Epidermal melanocyte (primary cell): ENCODE results near the gene EID2B.

Experiments
- DNase-seq: peaks from one replicate; pipeline ENCODE4 v3.0.0; 2011; ENCODE audit warnings: low spot score; ENCODE audit not compliant: insufficient read length

Gene EID2B, protein sequence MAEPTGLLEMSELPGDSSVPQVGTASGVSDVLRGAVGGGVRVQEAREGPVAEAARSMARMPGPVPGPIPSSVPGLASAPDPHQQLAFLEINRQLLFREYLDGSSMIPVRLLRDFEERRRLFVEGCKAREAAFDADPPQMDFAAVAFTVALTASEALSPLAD

DNA sequence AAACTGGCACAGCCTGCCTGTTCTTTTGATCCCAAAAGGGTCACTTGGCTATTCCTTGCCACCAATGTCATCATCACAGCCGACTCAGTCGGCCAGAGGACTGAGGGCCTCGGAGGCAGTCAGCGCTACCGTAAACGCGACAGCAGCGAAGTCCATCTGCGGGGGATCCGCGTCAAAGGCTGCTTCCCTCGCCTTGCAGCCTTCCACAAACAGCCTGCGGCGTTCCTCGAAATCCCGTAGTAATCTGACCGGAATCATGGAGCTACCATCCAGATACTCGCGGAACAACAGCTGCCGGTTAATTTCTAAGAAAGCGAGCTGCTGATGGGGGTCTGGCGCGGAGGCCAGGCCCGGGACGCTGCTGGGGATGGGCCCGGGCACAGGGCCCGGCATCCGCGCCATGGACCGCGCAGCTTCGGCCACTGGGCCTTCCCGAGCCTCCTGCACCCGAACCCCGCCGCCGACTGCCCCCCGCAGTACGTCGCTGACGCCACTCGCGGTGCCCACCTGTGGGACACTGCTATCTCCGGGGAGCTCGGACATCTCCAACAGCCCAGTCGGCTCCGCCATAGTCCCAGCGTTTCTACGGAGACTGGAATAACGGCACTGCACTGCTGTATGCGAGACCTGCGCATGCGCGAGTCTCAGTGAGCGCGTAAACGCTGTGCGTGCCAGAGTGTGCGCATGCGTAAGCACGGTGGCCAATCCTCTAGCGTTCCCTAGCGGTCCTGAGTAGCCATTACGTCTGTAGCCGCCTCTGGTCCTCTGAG lies at the start of gene EID2B:
TSS of gene EID2B (minus strand) at position 620 of the 770 bp plus-strand sequence. CDS start at position 570, 50 bp downstream.
- DNase-seq, result peak; percentile 95

DNA sequence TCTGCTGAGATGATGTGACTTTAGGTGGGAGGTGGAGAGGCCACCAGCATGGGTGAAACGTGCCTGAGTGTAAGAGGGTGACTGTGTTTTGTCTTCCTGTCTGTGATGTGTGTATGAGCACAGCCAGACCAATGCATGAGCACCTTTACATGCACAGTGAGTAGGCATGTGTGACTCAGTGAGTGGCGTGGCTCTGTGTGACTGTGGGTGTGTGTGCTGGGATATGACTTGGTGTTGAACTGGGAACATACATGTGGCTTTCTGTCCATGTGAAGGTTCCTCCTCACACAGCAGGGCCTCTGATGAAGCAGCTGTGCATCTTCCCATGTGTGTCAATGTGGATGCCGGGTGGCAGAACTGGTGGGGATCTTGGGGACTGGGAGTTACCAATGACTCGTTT lies 49.8 kb upstream of the EID2B start:
- no peak for DNase-seq

GRCh38 chr19:39568604-39569003 lies 36.0 kb upstream of the EID2B start:
- no peak for DNase-seq

DNA sequence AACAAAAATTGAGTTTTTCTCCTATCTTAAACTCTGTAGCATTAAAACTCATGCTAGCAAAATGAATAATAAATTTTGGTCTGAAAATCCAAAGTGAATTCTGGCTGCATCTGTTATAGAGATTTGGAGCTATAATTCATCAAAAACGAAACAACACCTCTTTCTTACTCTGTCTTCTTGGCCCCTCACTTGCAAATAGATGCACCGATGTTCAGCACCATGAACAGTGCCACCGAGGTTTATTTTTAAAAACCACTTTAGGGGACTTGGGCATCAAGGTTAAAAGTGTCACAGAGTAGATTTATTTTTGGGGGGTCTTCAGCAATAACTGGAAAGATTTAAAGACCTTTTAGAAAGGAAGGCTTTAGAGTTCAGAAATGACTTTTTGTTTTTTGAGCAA lies 33.4 kb upstream of the EID2B start:
- no peak for DNase-seq

DNA sequence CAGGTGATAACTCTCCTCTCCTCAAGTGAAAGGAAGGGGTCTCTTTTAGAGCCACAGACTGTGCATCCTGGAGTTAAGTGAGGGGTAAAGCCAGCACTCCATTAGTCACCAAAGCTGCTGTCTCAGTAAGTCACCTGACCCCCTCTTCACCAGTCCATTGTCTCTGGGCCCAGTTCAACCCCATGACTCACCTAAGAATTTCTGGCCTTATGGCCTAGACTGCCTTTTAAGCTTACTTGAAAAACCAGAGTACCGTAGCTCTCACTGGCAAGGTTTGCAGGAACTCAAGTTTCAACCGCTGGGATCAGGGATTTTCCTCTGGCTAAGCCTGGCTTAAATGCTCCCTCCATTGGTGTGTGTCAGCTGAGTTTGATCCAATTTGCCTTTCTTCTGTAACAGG lies 30.8 kb upstream of the EID2B start:
- DNase-seq, result no peak

DNA sequence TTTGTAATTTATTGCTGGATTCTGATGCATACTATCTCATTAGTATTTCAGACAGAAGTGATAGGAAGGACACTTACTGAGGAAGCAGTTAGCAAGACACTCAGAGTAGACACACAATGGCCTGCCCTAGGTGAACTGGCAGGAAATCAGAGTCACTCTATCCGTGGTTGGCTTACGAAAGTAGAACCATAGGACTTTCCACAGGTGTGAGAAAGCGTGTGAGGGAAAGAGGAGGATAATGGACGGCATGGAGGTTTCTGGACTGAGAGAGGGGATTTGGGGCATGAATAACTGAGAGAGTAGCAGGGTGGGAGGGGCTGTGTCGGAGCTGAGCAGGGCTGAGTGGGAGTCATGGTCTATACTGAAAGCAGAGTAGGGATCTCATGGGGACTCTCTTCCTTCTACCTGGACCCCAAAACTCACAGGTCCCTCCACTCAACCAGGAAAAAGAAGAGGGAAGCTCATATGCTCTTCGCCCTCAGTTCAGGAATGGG lies 26.0 kb upstream of the EID2B start:
- no peak for DNase-seq

- no peak for DNase-seq
These were observed 25.4 kb upstream of the EID2B start for GRCh38 chr19:39557811-39558623.

DNA sequence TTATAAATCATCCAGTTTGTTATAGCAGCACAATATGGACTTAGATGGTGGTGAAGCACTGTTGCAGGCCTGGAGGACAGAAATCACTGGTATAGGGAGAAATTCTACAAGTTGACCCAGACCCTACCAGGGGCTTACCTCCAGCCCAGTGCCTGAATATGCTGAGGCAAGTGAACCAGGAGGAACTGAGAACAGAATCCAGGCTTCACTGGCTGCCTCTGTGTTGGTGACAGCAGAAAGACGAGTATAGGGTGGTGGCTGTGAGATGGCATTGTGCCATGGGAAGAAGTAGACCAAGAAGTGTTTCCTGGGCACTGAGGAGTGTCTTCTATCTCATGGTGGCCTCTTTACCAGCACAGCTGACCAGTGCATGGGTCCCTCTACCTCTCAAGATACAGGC lies 23.2 kb upstream of the EID2B start:
- DNase-seq, result no peak

GRCh38 chr19:39554701-39555311 lies 22.2 kb upstream of the EID2B start:
- no peak for DNase-seq

DNA sequence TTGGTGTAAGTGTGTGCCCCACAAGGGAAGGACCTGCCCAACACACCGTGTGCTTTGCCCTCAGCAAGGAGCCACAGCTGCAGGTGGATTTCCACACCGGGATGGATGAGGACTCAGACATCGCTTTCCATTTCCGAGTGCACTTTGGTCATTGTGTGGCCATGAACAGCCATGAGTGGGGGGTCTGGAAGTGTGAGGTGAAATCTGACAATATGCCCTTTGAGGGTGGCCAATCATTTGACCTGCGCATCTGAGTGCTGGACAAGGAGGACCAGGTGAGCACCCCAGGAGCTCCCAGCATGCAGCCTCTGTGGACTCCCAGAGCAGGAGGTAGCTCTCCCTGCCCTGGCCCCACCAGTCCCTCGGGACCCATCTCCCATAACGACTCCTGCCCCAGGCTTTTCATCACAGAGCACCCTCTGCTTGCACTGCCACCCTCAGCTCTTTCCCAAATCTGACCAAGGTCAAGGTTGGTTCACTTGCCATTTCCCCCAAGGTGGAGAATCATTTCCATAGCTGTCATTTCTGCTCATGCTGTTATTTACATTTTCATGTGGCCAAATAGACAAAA lies 20.5 kb upstream of the EID2B start:
- no peak for DNase-seq

- DNase-seq, result no peak
These were observed 17.5 kb upstream of the EID2B start for GRCh38 chr19:39550197-39550596.

DNA sequence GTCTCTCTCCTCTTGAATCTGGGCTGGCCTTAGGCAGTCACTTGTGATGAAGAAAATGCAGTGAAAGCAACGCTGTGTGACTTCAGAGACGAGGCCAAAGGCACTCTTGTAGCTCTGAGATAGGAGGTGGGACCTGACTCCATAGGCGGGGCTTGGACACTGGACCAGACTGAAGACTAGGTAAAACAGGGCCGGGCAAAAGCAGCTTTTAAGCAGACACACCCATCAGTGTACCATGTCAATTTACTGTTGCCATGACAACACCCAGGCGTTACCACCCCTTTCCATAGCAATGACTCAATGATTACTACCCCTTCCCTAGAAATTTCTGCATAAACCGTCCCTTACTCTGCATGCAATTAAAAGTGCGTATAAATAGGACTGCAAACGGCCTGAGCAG lies 13.9 kb upstream of the EID2B start:
- DNase-seq, result no peak

DNA sequence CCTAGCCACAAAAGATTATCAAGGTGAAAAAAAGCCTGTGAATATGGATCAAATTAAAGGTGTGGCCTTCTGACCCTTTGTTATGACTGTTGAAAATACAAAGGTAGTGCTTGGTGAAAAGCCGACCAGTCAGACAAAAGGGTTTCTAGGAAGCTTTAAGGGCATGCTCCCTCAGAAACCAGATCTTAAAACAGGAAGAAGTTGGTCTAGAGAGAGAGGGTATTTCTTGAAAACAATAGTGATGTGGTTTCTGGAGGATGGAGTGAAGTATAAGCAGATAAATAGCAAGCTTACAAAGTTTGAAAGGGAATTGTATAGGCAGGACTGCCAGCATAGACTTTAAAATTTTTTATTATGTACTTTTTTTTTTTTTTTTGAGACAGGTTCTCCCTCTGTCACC lies 12.3 kb upstream of the EID2B start:
- DNase-seq, result no peak

DNA sequence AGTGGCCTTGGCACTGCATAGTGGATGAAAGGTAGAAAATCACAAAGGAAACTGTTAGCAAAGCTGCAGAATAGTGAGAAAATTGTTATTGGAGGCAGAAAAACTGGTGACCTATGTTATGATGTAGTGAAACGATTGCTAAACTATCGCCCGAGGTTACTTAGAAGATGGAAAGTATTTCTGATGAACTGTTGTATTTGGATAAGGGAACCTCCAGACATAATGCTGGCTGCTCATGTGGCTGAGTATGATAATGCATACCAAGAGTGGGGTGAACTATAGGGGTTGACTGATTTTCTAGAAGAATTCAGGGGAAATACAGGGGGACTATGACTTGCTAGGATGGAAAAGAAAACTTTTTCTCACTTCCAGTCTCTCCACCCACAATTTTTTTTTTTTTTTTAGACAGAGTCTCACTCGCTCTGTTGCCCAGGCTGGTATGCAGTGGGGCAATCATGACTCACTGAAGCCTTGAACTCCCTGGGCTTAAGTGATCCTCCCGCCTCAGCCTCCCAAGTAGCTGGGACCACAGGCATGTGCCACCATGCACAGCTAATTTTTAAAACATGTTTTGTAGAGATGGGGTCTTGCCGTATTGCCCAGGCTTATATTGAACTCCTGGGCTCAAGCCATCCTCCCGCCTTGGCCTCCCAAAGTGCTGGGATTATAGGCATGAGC lies 11.7 kb upstream of the EID2B start:
- DNase-seq, result no peak

GRCh38 chr19:39543477-39543857 lies 10.8 kb upstream of the EID2B start:
- no peak for DNase-seq

- no peak for DNase-seq
These were observed 9.6 kb upstream of the EID2B start for GRCh38 chr19:39542206-39542605.

GRCh38 chr19:39540333-39540673 lies 7.7 kb upstream of the EID2B start:
- no peak for DNase-seq

DNA sequence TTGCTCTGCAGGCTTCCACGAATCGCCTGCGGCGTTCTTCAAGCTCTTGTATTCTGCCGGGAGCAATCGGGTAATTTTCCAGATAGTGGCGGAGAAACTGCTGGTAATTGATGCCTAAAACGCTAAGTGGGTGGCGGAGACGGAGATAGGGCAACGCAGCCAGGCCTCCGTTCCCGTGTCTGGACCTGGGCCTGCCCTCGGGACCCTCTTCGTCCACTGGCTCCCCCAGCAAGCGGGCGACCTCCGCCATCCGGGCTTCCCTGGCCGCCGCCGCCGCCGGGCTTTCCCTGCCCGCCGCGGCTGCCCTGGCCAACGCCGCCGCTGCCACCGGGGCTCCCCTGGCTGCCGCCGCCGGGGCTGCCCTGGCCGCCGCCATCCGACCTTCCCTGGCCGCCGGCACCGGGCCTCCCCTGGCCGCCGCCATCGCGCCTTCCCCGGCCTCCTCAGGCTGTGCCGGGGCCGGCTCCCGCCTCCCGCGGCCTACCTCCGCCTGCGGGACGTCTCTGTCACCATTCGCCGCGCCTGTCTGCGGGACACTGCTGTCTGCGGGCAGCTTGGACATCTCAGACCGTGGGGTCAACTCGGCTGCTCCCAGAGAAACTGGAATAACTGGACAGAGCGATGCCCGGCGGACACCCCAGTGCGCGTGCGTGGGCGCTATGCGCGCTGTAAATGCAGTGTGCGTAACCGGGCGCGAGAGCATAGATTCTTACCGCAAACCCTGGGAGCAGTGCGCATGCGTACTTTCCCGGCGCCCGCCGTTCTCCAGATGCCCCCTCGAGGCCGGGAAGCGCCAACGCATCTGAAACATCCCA lies 7.1 kb upstream of the EID2B start, which contains the start of gene EID2:
TSS of gene EID2 (minus strand) at position 644 of the 815 bp plus-strand sequence. CDS start at position 562, 82 bp downstream.
- peak; percentile 97 for DNase-seq

DNA sequence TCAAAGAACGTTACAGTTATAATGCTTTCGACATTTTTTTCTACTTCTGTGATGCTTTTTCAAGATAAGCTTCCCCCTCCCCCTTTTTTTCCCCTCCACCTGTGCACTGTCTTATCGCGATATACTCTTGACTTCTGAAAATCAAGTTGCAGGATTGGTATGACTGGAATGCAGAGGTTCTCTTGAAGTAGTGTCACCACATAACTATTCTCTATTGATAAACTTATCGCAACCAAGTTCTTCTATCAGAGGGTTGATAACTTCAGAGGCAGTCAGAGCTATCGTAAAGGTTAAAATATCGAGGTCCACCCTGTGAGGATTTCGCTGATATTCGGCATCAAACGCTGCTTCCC lies 6.5 kb upstream of the EID2B start:
- DNase-seq, result no peak

GRCh38 chr19:39533791-39534190 lies 1.1 kb upstream of the EID2B start:
- no peak for DNase-seq
